Inflammatory macrophage treated with lipopolysaccharide for 1 hour (primary cell): ENCODE measurements around the gene CTNNA3.
"Not testable (repeated sequence)": the region's sequence is repeated elsewhere in the genome, so short reads cannot be mapped to it uniquely, and the experiment has no call there.

Source experiments
- DNase-seq, 2 donors: peaks; one replicate each; pipeline ENCODE4 v3.0.0-alpha.2; 2020 to 2022

The CTNNA3 gene

GRCh38 chr10:67599597-67599996 lies 96.4 kb downstream of the CTNNA3 start:
- DNase-seq: no peak

- DNase-seq: no peak
These were observed 99.4 kb downstream of the CTNNA3 start for GRCh38 chr10:67596641-67597040.

- no peak for DNase-seq
These were observed 108.2 kb downstream of the CTNNA3 start for GRCh38 chr10:67587771-67588170.

GRCh38 chr10:67575532-67575931 lies 120.5 kb downstream of the CTNNA3 start:
- DNase-seq: no peak

GRCh38 chr10:67573484-67573883 lies 122.5 kb downstream of the CTNNA3 start:
- no peak for DNase-seq

- DNase-seq: no peak
These were observed 124.5 kb downstream of the CTNNA3 start for GRCh38 chr10:67571503-67571902.

- not testable (repeated sequence) for DNase-seq
These were observed 137.7 kb downstream of the CTNNA3 start for GRCh38 chr10:67558311-67558710.

GRCh38 chr10:67553254-67553653 lies 142.7 kb downstream of the CTNNA3 start:
- no peak for DNase-seq

- DNase-seq: no peak
These were observed 145.1 kb downstream of the CTNNA3 start for GRCh38 chr10:67550838-67551402.

- no peak for DNase-seq
These were observed 145.9 kb downstream of the CTNNA3 start for GRCh38 chr10:67550046-67550445.

GRCh38 chr10:67549390-67549789 lies 146.6 kb downstream of the CTNNA3 start:
- no peak for DNase-seq

- no peak for DNase-seq
These were observed 154.6 kb downstream of the CTNNA3 start for GRCh38 chr10:67541411-67541810.

- DNase-seq: no peak
These were observed 156.7 kb downstream of the CTNNA3 start for GRCh38 chr10:67539312-67539711.

GRCh38 chr10:67537906-67538305 lies 158.1 kb downstream of the CTNNA3 start:
- DNase-seq: no peak

GRCh38 chr10:67533376-67533775 lies 162.6 kb downstream of the CTNNA3 start:
- no peak for DNase-seq

- DNase-seq: not testable (repeated sequence)
These were observed 165.0 kb downstream of the CTNNA3 start for GRCh38 chr10:67530990-67531389.

- no peak for DNase-seq
These were observed 168.6 kb downstream of the CTNNA3 start for GRCh38 chr10:67527351-67527750.

GRCh38 chr10:67521546-67521945 lies 174.4 kb downstream of the CTNNA3 start:
- DNase-seq: no peak

GRCh38 chr10:67520924-67521520 lies 175.0 kb downstream of the CTNNA3 start:
- DNase-seq: peak; percentile 11 to 33

- no peak for DNase-seq
These were observed 176.6 kb downstream of the CTNNA3 start for GRCh38 chr10:67519434-67519833.

GRCh38 chr10:67518756-67519155 lies 177.2 kb downstream of the CTNNA3 start:
- DNase-seq: no peak

- DNase-seq: no peak
These were observed 178.0 kb downstream of the CTNNA3 start for GRCh38 chr10:67518043-67518442.

GRCh38 chr10:67506757-67507091 lies 189.3 kb downstream of the CTNNA3 start:
- no peak for DNase-seq

GRCh38 chr10:67506083-67506756 lies 189.8 kb downstream of the CTNNA3 start:
- DNase-seq: no peak
